Effector memory CD4-positive, alpha-beta T cell (primary cell): ENCODE results near the gene SETD2.
"Not testable (repeated sequence)": the region's sequence is repeated elsewhere in the genome, so short reads cannot be mapped to it uniquely, and the experiment has no call there.

ENCODE experiments used
- DNase-seq, 3 donors: peaks; one replicate each; pipeline ENCODE4 v3.0.0-alpha.2; 2020
- H3K27ac ChIP-seq: 2 replicates; pipeline ENCODE4 v1.7.0; 2013; ENCODE audit warnings: mild to moderate bottlenecking, low read length, moderate library complexity; ENCODE audit not compliant: insufficient read depth, poor library complexity, severe bottlenecking
- H3K27me3 ChIP-seq: replicated peaks from 2 replicates; pipeline ENCODE4 v1.7.0; 2013; ENCODE audit warnings: mild to moderate bottlenecking, low read length; ENCODE audit not compliant: insufficient read depth, control insufficient read depth, poor library complexity, severe bottlenecking
- H3K36me3 ChIP-seq: 2 replicates; pipeline ENCODE4 v1.7.0; 2013; ENCODE audit warnings: mild to moderate bottlenecking, low read length, moderate library complexity; ENCODE audit not compliant: control insufficient read depth, insufficient read depth
- H3K4me1 ChIP-seq: 2 replicates; pipeline ENCODE4 v1.7.0; 2013; ENCODE audit warnings: low read length, mild to moderate bottlenecking; ENCODE audit not compliant: control insufficient read depth, insufficient read depth, poor library complexity, severe bottlenecking
- H3K4me3 ChIP-seq: 2 replicates; pipeline ENCODE4 v1.7.0; 2013; ENCODE audit warnings: low read length, low read depth, mild to moderate bottlenecking; ENCODE audit not compliant: insufficient read depth, poor library complexity, severe bottlenecking
- H3K9me3 ChIP-seq: 2 replicates; pipeline ENCODE4 v1.7.0; 2013; ENCODE audit warnings: mild to moderate bottlenecking, low read length, moderate library complexity; ENCODE audit not compliant: control insufficient read depth

SETD2 gene

DNA sequence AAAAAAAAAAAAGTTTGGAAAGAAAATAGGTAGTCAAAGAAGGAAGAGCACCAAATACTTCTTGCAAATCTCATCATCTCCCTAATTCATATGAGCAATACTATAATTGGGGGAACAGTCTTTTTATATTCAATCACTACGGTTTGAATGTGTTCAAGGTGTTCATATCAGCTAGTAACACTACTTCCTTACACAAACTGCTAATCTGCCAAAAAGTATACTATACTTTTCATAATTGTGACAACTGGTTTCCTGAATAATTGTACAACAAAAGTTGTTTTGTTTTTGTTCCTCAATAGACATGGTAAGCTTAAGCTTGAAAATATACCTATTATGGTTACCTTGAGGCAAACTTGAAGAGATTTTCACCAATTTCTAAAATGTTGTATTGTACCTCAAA, 12.1 kb downstream of the SETD2 start:
- Histone ChIP-seq H3K4me3 (no peak overlapping the region), H3K36me3 (no peaks in the 10 kb centered on the region), H3K4me1 (peaks cover 15% of the 10 kb centered on the region), H3K9me3 (no peaks in the 10 kb centered on the region), H3K27ac (no peak overlapping the region), H3K27me3 (no peaks in the 10 kb centered on the region)
- no peak for DNase-seq

DNA sequence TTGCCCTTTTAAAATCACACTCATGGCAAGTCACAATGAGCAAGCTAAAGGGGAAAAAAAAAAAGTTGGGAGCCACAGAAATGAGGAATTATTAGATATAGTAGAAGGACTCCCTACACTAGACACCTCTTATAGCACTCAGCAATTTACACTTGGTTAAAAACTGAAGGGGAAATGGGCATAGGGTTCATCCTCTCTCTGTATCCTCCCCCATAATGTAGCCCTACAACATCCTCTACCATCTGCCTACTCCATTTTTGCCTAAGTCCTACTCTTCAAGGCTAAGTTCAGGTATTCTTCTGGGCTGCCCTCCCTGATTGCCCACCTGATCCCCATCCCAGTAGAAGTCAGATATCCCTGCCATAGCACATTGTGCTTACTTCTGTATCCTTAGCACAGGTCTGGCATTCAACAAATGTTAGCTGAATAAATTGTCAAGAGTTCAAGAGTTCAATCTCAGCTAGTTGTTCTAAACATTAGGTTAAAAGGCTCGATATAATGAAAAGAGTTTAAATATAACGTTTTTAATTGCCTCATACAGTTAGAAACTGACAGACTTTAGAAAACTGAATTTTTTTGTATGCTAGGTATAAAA, 14.5 kb downstream of the SETD2 start:
- no peaks in the 10 kb centered on the region for H3K36me3 ChIP-seq
- H3K27me3 ChIP-seq = no peaks in the 10 kb centered on the region
- DNase-seq = no peak
- H3K9me3 ChIP-seq = no peaks in the 10 kb centered on the region
- H3K4me1 ChIP-seq = peaks cover 14% of the 10 kb centered on the region
- H3K4me3 ChIP-seq = no peak overlapping the region
- H3K27ac ChIP-seq = no peak overlapping the region

DNA sequence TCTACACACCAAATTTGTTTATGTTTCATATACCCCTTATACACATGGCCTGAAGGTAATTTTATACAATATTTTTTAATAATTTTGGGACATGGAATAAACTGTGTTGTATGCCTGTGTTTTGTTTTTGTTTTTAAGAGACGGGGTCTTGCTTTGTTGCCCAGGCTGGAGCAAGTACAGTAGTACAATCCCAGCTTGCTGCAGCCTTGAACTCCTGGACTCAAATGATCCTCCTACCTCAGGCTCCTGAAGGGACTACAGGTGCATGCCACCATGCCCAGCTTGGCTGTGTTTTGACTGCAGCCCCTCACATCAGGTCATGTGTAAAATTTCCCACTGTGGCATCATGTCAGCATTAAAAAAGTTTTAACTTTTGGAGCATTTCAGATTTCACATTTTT, 18.6 kb downstream of the SETD2 start:
- no peaks in the 10 kb centered on the region for H3K36me3 ChIP-seq
- H3K4me3 ChIP-seq = no peak overlapping the region
- no peaks in the 10 kb centered on the region for H3K9me3 ChIP-seq
- H3K27ac ChIP-seq = no peak overlapping the region
- H3K4me1 ChIP-seq = peaks cover 18% of the 10 kb centered on the region
- no peak for DNase-seq
- no peaks in the 10 kb centered on the region for H3K27me3 ChIP-seq

DNA sequence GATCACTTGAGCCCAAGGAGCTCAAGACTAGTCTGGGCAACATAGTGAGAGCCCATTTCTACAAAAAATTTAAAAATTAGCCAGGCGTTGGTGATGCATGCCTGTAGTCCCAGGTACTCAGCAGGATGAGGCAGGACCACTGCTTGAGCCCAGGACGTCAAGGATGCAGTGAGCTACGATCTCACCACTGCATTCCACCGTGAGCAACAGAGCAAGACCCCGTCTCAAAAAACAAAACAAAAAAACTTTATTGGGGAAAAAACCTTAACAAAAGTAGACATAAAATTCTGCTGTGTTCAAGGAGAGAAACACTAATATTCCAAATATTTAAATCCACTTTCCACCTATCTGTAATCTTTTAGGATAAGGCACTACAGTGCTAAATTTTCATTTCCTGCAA, 20.8 kb downstream of the SETD2 start:
- Histone ChIP-seq H3K9me3 (no peaks in the 10 kb centered on the region), H3K4me3 (no peak overlapping the region), H3K27me3 (no peaks in the 10 kb centered on the region), H3K4me1 (peaks cover 16% of the 10 kb centered on the region), H3K27ac (no peak overlapping the region), H3K36me3 (no peaks in the 10 kb centered on the region)
- DNase-seq = no peak

- not testable (repeated sequence) for H3K4me3 ChIP-seq, H3K27ac ChIP-seq, H3K27me3 ChIP-seq, H3K36me3 ChIP-seq, H3K9me3 ChIP-seq, DNase-seq
- H3K4me1 ChIP-seq = peaks cover 16% of the 10 kb centered on the region
These were observed 21.4 kb downstream of the SETD2 start for GRCh38 chr3:47142536-47142935.

GRCh38 chr3:47140973-47141461, 22.9 kb downstream of the SETD2 start:
- peaks cover 15% of the 10 kb centered on the region for H3K4me1 ChIP-seq
- H3K27me3 ChIP-seq, H3K9me3 ChIP-seq, DNase-seq, H3K36me3 ChIP-seq, H3K4me3 ChIP-seq, H3K27ac ChIP-seq: not testable (repeated sequence)

DNA sequence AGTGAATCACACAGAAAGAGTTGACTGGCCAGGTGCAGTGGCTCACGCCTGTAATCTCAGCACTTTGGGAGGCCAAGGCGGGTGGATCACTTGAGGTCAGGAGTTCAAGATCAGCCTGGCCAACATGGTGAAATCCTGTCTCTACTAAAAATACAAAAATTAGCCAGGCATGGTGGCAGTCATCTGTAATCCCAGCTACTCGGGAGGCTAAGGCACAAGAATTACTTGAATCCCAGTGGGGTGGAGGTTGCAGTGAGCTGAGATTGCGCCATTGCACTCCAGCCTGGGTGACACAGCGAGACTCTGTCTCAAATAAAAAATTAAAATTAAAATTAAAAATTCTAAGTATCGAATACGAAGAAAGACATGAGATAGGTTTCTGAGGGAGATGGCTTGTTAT, 23.4 kb downstream of the SETD2 start:
- H3K27me3 ChIP-seq, H3K27ac ChIP-seq, H3K4me3 ChIP-seq, H3K36me3 ChIP-seq, DNase-seq, H3K9me3 ChIP-seq: not testable (repeated sequence)
- H3K4me1 ChIP-seq = peaks cover 13% of the 10 kb centered on the region

- Histone ChIP-seq H3K27ac (no peak overlapping the region), H3K4me3 (no peak overlapping the region), H3K9me3 (no peaks in the 10 kb centered on the region), H3K36me3 (no peaks in the 10 kb centered on the region), H3K27me3 (no peaks in the 10 kb centered on the region), H3K4me1 (peaks cover 14% of the 10 kb centered on the region)
- DNase-seq = no peak
These were observed 29.6 kb downstream of the SETD2 start for GRCh38 chr3:47134311-47134710.

GRCh38 chr3:47133641-47134040, 30.3 kb downstream of the SETD2 start:
- no peaks in the 10 kb centered on the region for H3K9me3 ChIP-seq
- H3K36me3 ChIP-seq = no peaks in the 10 kb centered on the region
- H3K27ac ChIP-seq = no peak overlapping the region
- peaks cover 12% of the 10 kb centered on the region for H3K4me1 ChIP-seq
- no peak overlapping the region for H3K4me3 ChIP-seq
- H3K27me3 ChIP-seq = no peaks in the 10 kb centered on the region
- DNase-seq = no peak

DNA sequence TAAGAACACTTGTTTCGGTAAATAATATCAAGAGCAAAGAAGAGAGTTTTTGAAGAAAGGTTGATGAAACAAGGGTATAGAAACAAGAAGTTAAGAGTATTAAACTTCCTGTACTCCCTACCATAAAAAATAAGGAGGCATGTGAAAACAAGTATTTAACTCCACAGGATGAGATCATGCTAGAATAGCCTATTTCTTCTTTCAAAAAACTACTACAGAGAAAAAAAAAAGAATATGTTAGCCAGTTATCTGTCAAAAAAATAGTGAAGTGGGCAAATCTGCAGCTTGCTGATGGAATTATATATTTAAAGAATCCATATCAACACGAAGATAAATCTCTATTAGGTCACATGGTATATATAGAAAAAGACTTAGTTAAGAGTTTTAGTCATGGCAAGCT, 33.4 kb downstream of the SETD2 start:
- H3K27ac ChIP-seq = no peak overlapping the region
- H3K36me3 ChIP-seq = no peaks in the 10 kb centered on the region
- no peaks in the 10 kb centered on the region for H3K27me3 ChIP-seq
- H3K4me3 ChIP-seq = no peak overlapping the region
- no peak for DNase-seq
- H3K9me3 ChIP-seq = no peaks in the 10 kb centered on the region
- H3K4me1 ChIP-seq = peaks cover 12% of the 10 kb centered on the region
